ENCODE data around the gene FKBP1A. TPM values are rescaled to one million over a fixed set of nuclear protein-coding genes. Genes with fewer than 3 reads are reported as not detected.

FKBP1A gene
- total RNA-seq, 1 experiment from 2014 or later = 166 TPM

- peaks cover 24% of the 10 kb centered on the region for H3K4me1 Mint-ChIP-seq (ENCODE audit: low read depth, unreplicated experiment)
- no peak overlapping the region for H3K4me3 Mint-ChIP-seq (ENCODE audit: low read depth, unreplicated experiment)
- no TSS peak for BruUV-seq (replicated peaks)
- no peaks in the 10 kb centered on the region for H3K9me3 Mint-ChIP-seq (ENCODE audit: low read depth, unreplicated experiment)
- H3K36me3 Mint-ChIP-seq (ENCODE audit: insufficient read depth, unreplicated experiment) = peaks cover 16% of the 10 kb centered on the region
- DNase-seq = no peak
- CTCF ChIA-PET = no interaction called here
- intact Hi-C loops (cut with micrococcal nuclease; ENCODE audit: unreplicated experiment) = no loop called here
- H3K27ac Mint-ChIP-seq (ENCODE audit: unreplicated experiment) = no peak overlapping the region
- TF ChIP-seq CTCF (IDR thresholded peaks at IDR 0.05; ENCODE audit: unreplicated experiment) = no peak
- H3K27me3 Mint-ChIP-seq (ENCODE audit: unreplicated experiment) = no peaks in the 10 kb centered on the region
Observed at GRCh38 chr20:1375515-1375914, 17.3 kb downstream of the FKBP1A start.

GRCh38 chr20:1374246-1374645 lies 18.6 kb downstream of the FKBP1A start:
- no peak for DNase-seq
- Mint-ChIP-seq H3K27ac (ENCODE audit: unreplicated experiment) (no peak overlapping the region), H3K4me1 (ENCODE audit: low read depth, unreplicated experiment) (peaks cover 14% of the 10 kb centered on the region), H3K9me3 (ENCODE audit: low read depth, unreplicated experiment) (no peaks in the 10 kb centered on the region), H3K4me3 (ENCODE audit: low read depth, unreplicated experiment) (no peak overlapping the region), H3K27me3 (ENCODE audit: unreplicated experiment) (no peaks in the 10 kb centered on the region), H3K36me3 (ENCODE audit: insufficient read depth, unreplicated experiment) (peaks cover 16% of the 10 kb centered on the region)
- intact Hi-C loops (cut with micrococcal nuclease; ENCODE audit: unreplicated experiment) = no loop called here
- CTCF ChIA-PET = no interaction called here
- TF ChIP-seq CTCF (IDR thresholded peaks at IDR 0.05; ENCODE audit: unreplicated experiment) = no peak
- BruUV-seq (replicated peaks) = no TSS peak

- H3K4me1 Mint-ChIP-seq (ENCODE audit: low read depth, unreplicated experiment) = peaks cover 9% of the 10 kb centered on the region
- peaks cover 17% of the 10 kb centered on the region for H3K36me3 Mint-ChIP-seq (ENCODE audit: insufficient read depth, unreplicated experiment)
- DNase-seq = no peak
- no peaks in the 10 kb centered on the region for H3K27me3 Mint-ChIP-seq (ENCODE audit: unreplicated experiment)
- intact Hi-C loops (cut with micrococcal nuclease; ENCODE audit: unreplicated experiment) = no loop called here
- CTCF ChIA-PET = no interaction called here
- no peak overlapping the region for H3K27ac Mint-ChIP-seq (ENCODE audit: unreplicated experiment)
- TF ChIP-seq CTCF (IDR thresholded peaks at IDR 0.05; ENCODE audit: unreplicated experiment) = no peak
- BruUV-seq (replicated peaks) = no TSS peak
- no peak overlapping the region for H3K4me3 Mint-ChIP-seq (ENCODE audit: low read depth, unreplicated experiment)
- no peaks in the 10 kb centered on the region for H3K9me3 Mint-ChIP-seq (ENCODE audit: low read depth, unreplicated experiment)
Observed at GRCh38 chr20:1373614-1374013, 19.2 kb downstream of the FKBP1A start.

GRCh38 chr20:1373036-1373435 lies 19.8 kb downstream of the FKBP1A start:
- CTCF ChIA-PET = no interaction called here

More at GRCh38 chr20:1373036-1373435, 19.8 kb downstream of the FKBP1A start:
- Mint-ChIP-seq H3K9me3 (ENCODE audit: low read depth, unreplicated experiment) (no peaks in the 10 kb centered on the region), H3K4me3 (ENCODE audit: low read depth, unreplicated experiment) (no peak overlapping the region), H3K36me3 (ENCODE audit: insufficient read depth, unreplicated experiment) (peaks cover 23% of the 10 kb centered on the region), H3K27ac (ENCODE audit: unreplicated experiment) (no peak overlapping the region), H3K4me1 (ENCODE audit: low read depth, unreplicated experiment) (peaks cover 9% of the 10 kb centered on the region), H3K27me3 (ENCODE audit: unreplicated experiment) (no peaks in the 10 kb centered on the region)
- intact Hi-C loops (cut with micrococcal nuclease; ENCODE audit: unreplicated experiment) = no loop called here
- BruUV-seq (replicated peaks) = no TSS peak
- DNase-seq = no peak
- TF ChIP-seq CTCF (IDR thresholded peaks at IDR 0.05; ENCODE audit: unreplicated experiment) = no peak

All from Calu3 (cell line).